Posterior cingulate gyrus (tissue), 11 donors: ENCODE results near the gene HAVCR2.

ENCODE experiments used
- DNase-seq, 10 donors: peaks; one replicate each; pipeline versions ENCODE4 v3.0.0 to v3.0.0-alpha.2; 2020 to 2021; ENCODE audit warnings: mixed read lengths in 3 of 10
- intact Hi-C: fragments of 100-400 bp; cut with DNase I; formaldehyde crosslinking; loops from one replicate; pipeline ENCODE4 v1.15.1; 2023

The HAVCR2 gene

DNA sequence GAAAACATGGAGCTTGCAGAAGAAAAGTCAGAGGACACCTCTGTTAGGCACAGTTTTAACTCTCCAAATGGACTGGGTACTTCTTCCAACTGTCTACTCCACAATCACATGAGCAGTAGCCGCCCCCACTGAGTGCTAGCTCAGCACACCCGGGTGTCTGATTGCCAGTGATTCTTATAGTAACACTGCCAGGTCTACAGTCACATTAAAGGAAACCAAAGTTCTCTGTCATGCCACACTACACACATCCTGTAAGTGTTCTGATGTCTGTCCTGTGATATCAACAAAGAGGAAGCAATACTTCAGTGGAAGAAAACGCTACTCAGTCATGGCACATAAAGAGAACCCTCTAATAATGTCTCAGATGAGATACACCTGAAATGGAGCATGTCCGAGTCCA, at the start of gene HAVCR2:
TSS of gene HAVCR2 (minus strand) at position 69 of the 400 bp plus-strand sequence. CDS start at position 8, 61 bp downstream.
- DNase-seq = peak in 6 of 10 donors; percentile 22 to 87 (median 35)
- intact Hi-C loops = no loop called here

DNA sequence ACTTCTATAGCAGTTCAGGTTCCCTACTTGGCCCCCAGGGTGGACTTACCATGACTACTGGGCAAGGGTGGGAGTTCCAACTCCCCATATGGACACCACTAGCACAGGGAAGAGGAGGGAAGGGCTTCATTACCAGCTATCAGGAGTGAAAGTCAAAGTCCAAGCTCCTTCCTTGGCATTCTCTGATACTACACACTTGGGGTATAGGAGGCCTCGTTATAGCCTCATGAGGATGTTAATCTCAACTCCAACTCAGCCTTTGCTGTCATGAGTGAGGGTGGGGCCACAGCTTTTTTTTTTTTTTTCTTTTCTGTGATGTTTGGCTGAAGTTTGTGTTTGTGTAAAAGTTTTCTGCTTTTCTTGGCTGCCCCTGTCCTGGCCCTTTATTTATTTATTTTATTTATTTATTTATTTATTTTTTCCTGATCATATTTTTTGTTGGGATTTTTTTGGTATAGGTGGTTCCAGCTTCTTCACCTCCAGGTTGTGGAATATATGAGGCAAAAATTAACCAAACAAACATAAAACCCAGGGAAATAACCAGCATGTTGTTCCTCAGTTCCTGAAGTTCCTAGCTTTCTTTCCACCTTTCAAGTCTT, 48.5 kb upstream of the HAVCR2 start:
- intact Hi-C loops = no loop called here
- no peak for DNase-seq

DNA sequence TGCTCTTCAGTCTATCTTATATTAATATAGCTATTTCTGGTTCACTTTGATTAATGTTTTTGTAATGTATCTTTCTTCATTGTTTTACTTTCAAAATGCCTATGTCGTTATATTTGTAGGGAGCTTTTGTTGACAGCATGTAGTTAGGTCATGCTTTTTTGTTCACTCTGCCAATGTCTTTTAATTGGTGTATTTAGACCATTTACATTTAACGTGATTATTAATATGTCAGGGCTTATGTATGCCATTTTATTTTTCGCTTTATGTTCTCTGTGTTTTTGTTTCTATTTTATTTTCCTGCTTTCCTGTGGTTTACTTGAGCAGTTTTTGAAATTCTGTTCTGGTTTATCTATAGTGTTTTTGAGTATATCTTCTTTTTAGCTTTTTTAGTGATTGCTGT, 46.5 kb upstream of the HAVCR2 start:
- DNase-seq = no peak
- intact Hi-C loops = no loop called here

DNA sequence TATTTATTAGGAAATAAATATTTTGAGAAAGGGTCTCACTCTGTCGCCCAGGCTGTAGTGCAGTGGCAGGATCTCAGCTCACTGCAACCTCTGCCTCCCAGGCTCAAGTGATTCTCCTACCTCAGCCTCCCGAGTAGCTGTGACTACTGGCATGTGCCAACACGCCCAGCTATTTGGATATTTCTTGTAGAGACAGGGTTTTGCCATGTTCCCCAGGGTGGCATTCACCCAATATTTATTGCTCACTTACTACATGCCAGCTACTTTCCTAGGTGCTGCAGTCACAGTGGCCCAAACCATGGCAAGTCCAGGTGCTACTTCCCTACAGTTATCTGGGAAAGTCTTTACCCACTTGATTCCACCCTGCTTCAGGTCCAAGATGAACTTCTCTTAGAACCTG, 42.2 kb upstream of the HAVCR2 start:
- intact Hi-C loops = no loop called here
- no peak for DNase-seq

- DNase-seq = peak in 6 of 10 donors; percentile 36 to 87 (median 66)
- intact Hi-C loops = loop anchor here (5.0 to 10.0 kb wide), 3 partner anchors 118 to 586 kb away; partner anchors contain the start of genes CYFIP2 and THG1L
These were observed 40.1 kb upstream of the HAVCR2 start for GRCh38 chr5:157148734-157149615.

GRCh38 chr5:157143127-157143971, 34.5 kb upstream of the HAVCR2 start:
- intact Hi-C loops = loop anchor here (10.0 kb wide), 1 partner anchor 591 kb away; the partner anchor contains the start of gene THG1L
- DNase-seq = peak in 9 of 10 donors; percentile 11 to 85 (median 36)

- intact Hi-C loops = loop anchor here (10.0 kb wide), 1 partner anchor 592 kb away; the partner anchor contains the start of gene THG1L
- peak; percentile 86 to 99 (median 92) for DNase-seq
These were observed 33.7 kb upstream of the HAVCR2 start, which contains the start of gene MED7 for GRCh38 chr5:157142317-157143126. MED7 (minus strand) TSS chr5:157142865; CDS start chr5:157139431, 3,434 bp downstream.

DNA sequence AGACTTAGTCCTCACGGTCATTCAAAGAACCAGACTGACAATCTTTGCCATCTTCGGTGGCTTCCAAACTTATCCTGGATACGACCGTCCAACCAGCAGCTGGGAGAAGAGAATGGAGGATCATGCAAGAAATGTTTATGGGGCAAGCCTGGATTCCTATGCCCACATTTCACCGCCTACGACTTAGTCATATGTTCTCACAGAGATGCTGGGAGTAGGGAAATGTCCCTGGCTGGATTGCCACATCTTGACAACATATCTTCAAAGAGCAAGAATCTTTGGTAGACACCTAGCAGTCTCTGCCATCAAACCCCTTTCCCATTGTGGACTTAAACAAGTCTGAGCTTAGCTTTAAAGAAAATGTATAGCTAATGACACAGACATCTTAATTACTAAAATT, 28.8 kb upstream of the HAVCR2 start:
- intact Hi-C loops = no loop called here
- DNase-seq = no peak

- intact Hi-C loops = no loop called here
These were observed 23.4 kb upstream of the HAVCR2 start for GRCh38 chr5:157132281-157132612.

DNA sequence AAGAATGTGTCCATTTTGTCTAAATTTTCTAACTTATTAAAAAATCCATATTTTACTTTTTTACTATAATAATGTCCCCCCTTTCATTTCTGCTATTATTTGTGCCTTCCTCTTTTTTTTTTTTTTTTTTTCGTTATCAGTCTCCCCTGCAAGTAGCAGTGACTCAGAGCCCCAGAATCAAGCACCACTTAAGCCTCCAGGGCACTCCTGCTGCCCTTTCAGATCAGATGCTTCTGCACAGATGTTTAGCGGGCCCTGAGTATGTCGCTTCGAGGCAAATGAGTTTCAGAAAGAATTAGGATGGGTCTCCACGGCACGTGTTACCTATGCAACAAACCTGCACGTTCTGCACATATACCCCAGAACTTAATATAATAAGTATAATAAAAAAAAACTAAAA, 22.1 kb upstream of the HAVCR2 start:
- DNase-seq = no peak
- intact Hi-C loops = no loop called here

More at GRCh38 chr5:157132281-157132612, 23.4 kb upstream of the HAVCR2 start:
- DNase-seq = no peak

- intact Hi-C loops = no loop called here
- DNase-seq = no peak
These were observed 12.9 kb upstream of the HAVCR2 start for GRCh38 chr5:157121709-157122108.

DNA sequence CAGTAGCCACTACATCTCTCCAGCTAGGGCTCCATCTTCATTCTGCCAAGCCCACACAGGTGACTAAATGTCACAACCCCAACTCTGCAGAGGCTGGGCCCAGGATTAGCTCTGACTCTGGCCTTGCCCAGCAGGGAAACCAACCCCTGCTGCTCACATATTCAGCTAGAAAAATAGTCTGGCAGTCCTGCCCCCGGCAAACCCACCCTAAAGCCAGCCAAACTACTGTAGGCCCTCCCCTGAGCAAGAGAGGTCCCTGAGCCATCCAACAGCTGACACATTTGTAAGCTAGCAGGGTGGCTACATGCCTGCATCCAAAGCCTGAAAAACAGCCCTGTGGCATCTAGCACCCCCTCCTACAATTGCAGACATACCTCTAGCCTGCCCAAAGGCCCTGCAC, 11.3 kb upstream of the HAVCR2 start:
- intact Hi-C loops = no loop called here
- DNase-seq = no peak

- DNase-seq = no peak
- intact Hi-C loops = no loop called here
These were observed 7.7 kb upstream of the HAVCR2 start for GRCh38 chr5:157116483-157116954.

DNA sequence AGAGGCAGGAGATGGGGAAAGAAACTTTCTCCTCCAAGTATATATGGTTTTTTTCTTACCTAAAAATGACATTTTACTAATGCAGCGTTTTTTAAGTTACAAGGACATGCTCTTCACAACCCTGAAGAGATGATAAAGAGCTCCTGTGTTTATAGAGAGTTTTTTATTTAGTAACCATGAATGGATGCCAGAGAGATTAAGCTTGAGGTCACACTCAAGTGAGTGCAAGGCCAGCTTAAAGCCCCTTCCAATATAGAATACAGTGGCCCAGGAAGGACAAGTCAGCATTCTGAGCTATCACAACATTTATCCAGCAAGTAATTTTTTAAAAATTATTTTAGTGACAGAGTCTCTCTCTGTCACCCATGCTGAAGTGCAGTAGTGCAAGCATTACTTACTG, 6.7 kb upstream of the HAVCR2 start:
- intact Hi-C loops = no loop called here
- DNase-seq = no peak

- no peak for DNase-seq
- intact Hi-C loops = no loop called here
These were observed 6.2 kb upstream of the HAVCR2 start for GRCh38 chr5:157115012-157115411.

- no peak for DNase-seq
- intact Hi-C loops = no loop called here
These were observed 4.2 kb upstream of the HAVCR2 start for GRCh38 chr5:157113002-157113401.

DNA sequence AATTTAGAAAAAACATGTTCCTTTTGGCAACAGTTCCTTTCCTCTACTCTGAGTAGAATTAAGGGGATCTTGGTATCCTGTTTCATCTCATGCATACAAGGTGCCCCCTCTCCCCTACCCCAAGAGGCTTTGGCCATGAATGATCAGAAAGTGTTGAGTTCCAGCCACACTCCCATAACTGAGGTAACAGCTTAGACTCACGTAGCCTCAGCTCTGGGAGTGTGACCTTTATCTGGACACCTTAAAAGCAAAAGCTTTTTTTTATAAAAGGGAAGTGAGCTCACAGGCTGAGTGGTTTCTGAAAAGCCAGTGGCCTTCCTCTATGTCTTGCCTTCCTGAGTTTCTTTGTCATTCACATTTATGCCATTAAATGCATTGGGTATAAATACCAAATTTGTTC, 900 bp upstream of the HAVCR2 start:
- no peak for DNase-seq
- intact Hi-C loops = no loop called here

- intact Hi-C loops = no loop called here
- DNase-seq = no peak
These were observed 1.3 kb downstream of the HAVCR2 start for GRCh38 chr5:157107508-157107907.

GRCh38 chr5:157106630-157107461, 2.0 kb downstream of the HAVCR2 start:
- DNase-seq = peak in 1 of 10 donors; percentile 12
- intact Hi-C loops = no loop called here
